HepG2 (cell line): Measurements from ENCODE around the gene KRTAP5-1. TPM values are rescaled to one million over a fixed set of nuclear protein-coding genes. Genes with fewer than 3 reads are reported as not detected.

Experiments
- AKAP8 ChIP-seq: sonication (generic); formaldehyde crosslinking; IDR thresholded peaks from 2 replicates; pipeline ENCODE4 v1.5.1; 2020; ENCODE audit warnings: mild to moderate bottlenecking, missing genetic modification reagents
- ARID5B ChIP-seq: IDR thresholded peaks from 2 replicates; pipeline ENCODE4 v1.4.0; 2020; ENCODE audit warnings: mild to moderate bottlenecking, missing genetic modification reagents
- ATF6 ChIP-seq: sonication (generic); formaldehyde crosslinking; conservative IDR thresholded peaks from 2 replicates; pipeline ENCODE4 v1.4.0; 2020; ENCODE audit warnings: missing genetic modification reagents
- GATAD2A ChIP-seq: IDR thresholded peaks from 2 replicates; pipeline ENCODE4 v1.6.1; 2016
- HOMEZ ChIP-seq: IDR thresholded peaks from 2 replicates; pipeline ENCODE4 v1.6.1; 2016; ENCODE audit warnings: low read depth
- ISL2 ChIP-seq: sonication (generic); formaldehyde crosslinking; IDR thresholded peaks from 2 replicates; pipeline ENCODE4 v1.5.0; 2020; ENCODE audit warnings: missing genetic modification reagents
- NFKBIZ ChIP-seq: IDR thresholded peaks from 2 replicates; pipeline ENCODE4 v1.6.1; 2018; ENCODE audit warnings: missing genetic modification reagents, missing compliant biosample characterization
- PAF1 ChIP-seq: IDR thresholded peaks from 2 replicates; pipeline ENCODE4 v1.6.1; 2016; ENCODE audit warnings: missing genetic modification reagents, missing compliant biosample characterization
- REXO4 ChIP-seq: sonication (generic); formaldehyde crosslinking; IDR thresholded peaks from 2 replicates; pipeline ENCODE4 v1.8.0; 2022; ENCODE audit warnings: missing genetic modification reagents, mild to moderate bottlenecking, borderline replicate concordance
- RFX3 ChIP-seq: IDR thresholded peaks from 2 replicates; pipeline ENCODE4 v1.6.1; 2016; ENCODE audit warnings: missing biosample characterization, missing genetic modification reagents
- SMYD3 ChIP-seq: sonication (generic); formaldehyde crosslinking; IDR thresholded peaks from 2 replicates; pipeline ENCODE4 v1.8.1; 2023; ENCODE audit warnings: mild to moderate bottlenecking, missing genetic modification reagents
- TEAD2 ChIP-seq: sonication (generic); formaldehyde crosslinking; IDR thresholded peaks from 2 replicates; pipeline ENCODE4 v1.9.0; 2021; ENCODE audit warnings: missing genetic modification reagents
- ZBTB2 ChIP-seq: sonication (generic); formaldehyde crosslinking; IDR thresholded peaks from 2 replicates; pipeline ENCODE4 v1.8.0; 2022; ENCODE audit warnings: low read depth, missing genetic modification reagents
- ZMAT5 ChIP-seq: sonication (generic); formaldehyde crosslinking; IDR thresholded peaks from 2 replicates; pipeline ENCODE4 v1.5.0; 2020; ENCODE audit warnings: mild to moderate bottlenecking, low read depth, missing genetic modification reagents, borderline replicate concordance
- ZNF484 ChIP-seq: sonication (generic); formaldehyde crosslinking; IDR thresholded peaks from 2 replicates; pipeline ENCODE4 v1.5.1; 2020; ENCODE audit warnings: mild to moderate bottlenecking, low read depth, missing genetic modification reagents, borderline replicate concordance
- ZNF589 ChIP-seq: sonication (generic); formaldehyde crosslinking; conservative IDR thresholded peaks from 2 replicates; pipeline ENCODE4 v1.8.0; 2022; ENCODE audit warnings: mild to moderate bottlenecking, moderate library complexity, missing genetic modification reagents
- ZNF879 ChIP-seq: sonication (generic); formaldehyde crosslinking; IDR thresholded peaks from 2 replicates; pipeline ENCODE4 v1.8.1; 2023; ENCODE audit warnings: missing genetic modification reagents
- ZNF891 ChIP-seq: sonication (generic); formaldehyde crosslinking; IDR thresholded peaks from 2 replicates; pipeline ENCODE4 v1.5.0; 2020; ENCODE audit warnings: mild to moderate bottlenecking, missing genetic modification reagents
- ZSCAN25 ChIP-seq: sonication (generic); formaldehyde crosslinking; IDR thresholded peaks from 2 replicates; pipeline ENCODE4 v1.8.0; 2022; ENCODE audit warnings: mild to moderate bottlenecking, missing genetic modification reagents
- polyA plus RNA-seq, 8 experiments: library from polyadenylated mRNA; depleted of rRNA in 3 of 8; stranded (reverse) in 7 of 8; unstranded in 1 of 8; fragments of >200 nt; fragmentation: Illumina TruSeq in 4 of 8; extraction: Trizol in 4 of 8; gene quantifications; 2 replicates each; pipeline versions ENCODE4 v1.2.1 to v1.2.3, GENCODE V29; 2011 to 2016; ENCODE audit warnings: low read depth in 4 of 8, missing spikeins in 1 of 8, mixed read lengths in 1 of 8; ENCODE audit not compliant: insufficient read depth in 1 of 8
- total RNA-seq, 5 experiments: library from RNA; depleted of rRNA; stranded (reverse); fragments of >200 nt; fragmentation: Illumina TruSeq; extraction: Trizol; gene quantifications; 2 replicates each; pipeline ENCODE4 v1.2.3, GENCODE V29; 2016; ENCODE audit warnings: low read depth in 1 of 5

Gene KRTAP5-1
- total and polyA plus RNA-seq, 2 of the 13 experiments (the other 11 are each of a cell fraction or from before 2014, with no cell fraction given) = not detected

GRCh38 chr11:1574238-1574932, 10.7 kb downstream of the KRTAP5-1 start (continued):
- no peak for TF ChIP-seq ZNF484 (CRISPR knock-in tag)
- no peak for TF ChIP-seq NFKBIZ (CRISPR knock-in tag)
- TF ChIP-seq HOMEZ = no peak
- no peak for TF ChIP-seq REXO4
- no peak for TF ChIP-seq TEAD2 (CRISPR knock-in tag)
- no peak for TF ChIP-seq ZNF891
- no peak for TF ChIP-seq ZSCAN25 (CRISPR knock-in tag)
- TF ChIP-seq ZMAT5 = no peak
- TF ChIP-seq SMYD3 = no peak
- TF ChIP-seq RFX3 (CRISPR knock-in tag) = no peak
- peak; percentile 78; the same call in 1 of the 2 replicates for TF ChIP-seq AKAP8 (CRISPR knock-in tag)
- TF ChIP-seq ZNF879 (CRISPR knock-in tag) = no peak
- no peak for TF ChIP-seq ATF6 (CRISPR knock-in tag)
- no peak for TF ChIP-seq ARID5B (CRISPR knock-in tag)
- TF ChIP-seq PAF1 = no peak
- no peak for TF ChIP-seq ISL2 (CRISPR knock-in tag)
- TF ChIP-seq ZBTB2 (CRISPR knock-in tag) = no peak
- TF ChIP-seq GATAD2A (CRISPR knock-in tag) = no peak
- no peak for TF ChIP-seq ZNF589 (CRISPR knock-in tag)
